BLaER1 treated with 17β-estradiol and CSF1 and Interleukin-3, amounts not matched to agents 10 nM and 100 nM (cell line): Measurements from ENCODE around the gene FAT3.

Experiments
- H3K27ac ChIP-seq, 11 experiments: shearing (Covaris generic); formaldehyde crosslinking; 2 replicates each; pipeline ENCODE4 v1.8.1; 2022
- H3K27me3 ChIP-seq, 11 experiments: shearing (Covaris generic); formaldehyde crosslinking; 2 replicates each; pipeline ENCODE4 v1.8.1; 2022
- H3K36me3 ChIP-seq, 11 experiments: shearing (Covaris generic); formaldehyde crosslinking; 2 replicates each; pipeline ENCODE4 v1.8.1; 2022
- H3K4me1 ChIP-seq, 10 experiments: shearing (Covaris generic); formaldehyde crosslinking; 2 replicates each; pipeline ENCODE4 v1.8.1; 2022
- H3K4me2 ChIP-seq, 11 experiments: shearing (Covaris generic); formaldehyde crosslinking; 2 replicates each; pipeline ENCODE4 v1.8.1; 2022
- H3K4me3 ChIP-seq, 10 experiments: shearing (Covaris generic); formaldehyde crosslinking; 2 replicates each; pipeline ENCODE4 v1.8.1; 2022
- H3K9ac ChIP-seq, 11 experiments: shearing (Covaris generic); formaldehyde crosslinking; 2 replicates each; pipeline ENCODE4 v1.8.1; 2022
- H3K9me3 ChIP-seq, 11 experiments: shearing (Covaris generic); formaldehyde crosslinking; replicated peaks in 1 of 11; 2 replicates each; pipeline ENCODE4 v1.8.1; 2022
- H4K20me1 ChIP-seq, 11 experiments: shearing (Covaris generic); formaldehyde crosslinking; 2 replicates each; pipeline ENCODE4 v1.8.1; 2022
- Cebpa-rat ChIP-seq, 11 experiments: shearing (Covaris generic); IDR thresholded peaks; 2 replicates each; pipeline ENCODE4 v1.8.1; 2022

The FAT3 gene

GRCh38 chr11:92206441-92206840, 18.2 kb upstream of the FAT3 start:
- Histone ChIP-seq H3K9me3 (no peaks in the 10 kb centered on the region), H3K4me2 (no peak overlapping the region), H3K9ac (no peak overlapping the region), H3K4me1 (no peaks in the 10 kb centered on the region), H3K4me3 (no peak overlapping the region), H3K36me3 (no peaks in the 10 kb centered on the region), H3K27me3 (no peaks in the 10 kb centered on the region), H4K20me1 (no peaks in the 10 kb centered on the region), H3K27ac (no peak overlapping the region)
- no peak for TF ChIP-seq Cebpa-rat (IDR thresholded peaks at IDR 0.05)

GRCh38 chr11:92211576-92212167, 12.9 kb upstream of the FAT3 start:
- no peak overlapping the region for H3K9ac ChIP-seq
- TF ChIP-seq Cebpa-rat (IDR thresholded peaks at IDR 0.05), result no peak
- H3K4me1 ChIP-seq, result no peaks in the 10 kb centered on the region
- no peaks in the 10 kb centered on the region for H4K20me1 ChIP-seq
- no peaks in the 10 kb centered on the region for H3K27me3 ChIP-seq
- no peaks in the 10 kb centered on the region for H3K36me3 ChIP-seq
- H3K27ac ChIP-seq, result no peak overlapping the region
- no peaks in the 10 kb centered on the region for H3K9me3 ChIP-seq
- H3K4me2 ChIP-seq, result no peak overlapping the region
- no peak overlapping the region for H3K4me3 ChIP-seq

GRCh38 chr11:92212530-92212929, 12.1 kb upstream of the FAT3 start:
- Histone ChIP-seq H4K20me1 (no peaks in the 10 kb centered on the region), H3K4me2 (no peak overlapping the region), H3K4me3 (no peak overlapping the region), H3K9ac (no peak overlapping the region), H3K27me3 (no peaks in the 10 kb centered on the region), H3K4me1 (no peaks in the 10 kb centered on the region), H3K9me3 (no peaks in the 10 kb centered on the region), H3K27ac (no peak overlapping the region), H3K36me3 (no peaks in the 10 kb centered on the region)
- TF ChIP-seq Cebpa-rat (IDR thresholded peaks at IDR 0.05), result no peak

GRCh38 chr11:92216789-92217188, 7.8 kb upstream of the FAT3 start:
- H3K4me3 ChIP-seq, result no peak overlapping the region
- H3K27ac ChIP-seq, result no peak overlapping the region
- H3K4me1 ChIP-seq, result no peaks in the 10 kb centered on the region
- H4K20me1 ChIP-seq, result no peaks in the 10 kb centered on the region
- no peaks in the 10 kb centered on the region for H3K36me3 ChIP-seq
- H3K9ac ChIP-seq, result no peak overlapping the region
- H3K4me2 ChIP-seq, result no peak overlapping the region
- no peak for TF ChIP-seq Cebpa-rat (IDR thresholded peaks at IDR 0.05)
- H3K27me3 ChIP-seq, result no peaks in the 10 kb centered on the region
- H3K9me3 ChIP-seq, result no peaks in the 10 kb centered on the region

- Histone ChIP-seq H3K9me3 (peaks cover 7 to 16% (median 8%) of the 10 kb centered on the region in 11 experiments; a peak in 21 of 22 replicates), H3K4me3 (no peak overlapping the region), H3K4me1 (no peaks in the 10 kb centered on the region), H3K27ac (no peak overlapping the region), H3K36me3 (no peaks in the 10 kb centered on the region), H3K27me3 (no peaks in the 10 kb centered on the region), H3K9ac (no peak overlapping the region), H3K4me2 (no peak overlapping the region), H4K20me1 (no peaks in the 10 kb centered on the region)
- no peak for TF ChIP-seq Cebpa-rat (IDR thresholded peaks at IDR 0.05)
Measured at GRCh38 chr11:92219476-92219875, 5.1 kb upstream of the FAT3 start.

GRCh38 chr11:92222701-92223100, 1.9 kb upstream of the FAT3 start:
- no peak overlapping the region for H3K4me3 ChIP-seq
- H3K36me3 ChIP-seq, result no peaks in the 10 kb centered on the region
- no peaks in the 10 kb centered on the region for H4K20me1 ChIP-seq
- H3K4me1 ChIP-seq, result no peaks in the 10 kb centered on the region
- H3K9me3 ChIP-seq, result peaks cover 30 to 39% (median 31%) of the 10 kb centered on the region in 11 experiments
- no peak overlapping the region for H3K27ac ChIP-seq
- no peaks in the 10 kb centered on the region for H3K27me3 ChIP-seq
- H3K4me2 ChIP-seq, result no peak overlapping the region
- H3K9ac ChIP-seq, result no peak overlapping the region
- TF ChIP-seq Cebpa-rat (IDR thresholded peaks at IDR 0.05), result no peak

- no peaks in the 10 kb centered on the region for H3K36me3 ChIP-seq
- H3K4me3 ChIP-seq, result no peak overlapping the region
Measured at GRCh38 chr11:92224054-92224406, 588 bp upstream of the FAT3 start.

GRCh38 chr11:92225125-92225567, 528 bp downstream of the FAT3 start:
- no peaks in the 10 kb centered on the region for H3K36me3 ChIP-seq
- no peak overlapping the region for H3K9ac ChIP-seq
- no peak overlapping the region for H3K4me2 ChIP-seq
- no peaks in the 10 kb centered on the region for H3K27me3 ChIP-seq
- no peaks in the 10 kb centered on the region for H3K4me1 ChIP-seq
- H3K4me3 ChIP-seq, result no peak overlapping the region
- peaks cover 30 to 39% (median 31%) of the 10 kb centered on the region in 11 experiments for H3K9me3 ChIP-seq
- TF ChIP-seq Cebpa-rat (IDR thresholded peaks at IDR 0.05), result no peak
- H4K20me1 ChIP-seq, result no peaks in the 10 kb centered on the region
- H3K27ac ChIP-seq, result no peak overlapping the region

More at GRCh38 chr11:92224054-92224406, 588 bp upstream of the FAT3 start:
- Histone ChIP-seq H3K4me2 (no peak overlapping the region), H3K9me3 (peaks cover 30 to 39% (median 31%) of the 10 kb centered on the region in 11 experiments), H4K20me1 (no peaks in the 10 kb centered on the region), H3K27ac (no peak overlapping the region), H3K9ac (no peak overlapping the region), H3K4me1 (no peaks in the 10 kb centered on the region), H3K27me3 (no peaks in the 10 kb centered on the region)
- no peak for TF ChIP-seq Cebpa-rat (IDR thresholded peaks at IDR 0.05)

- Histone ChIP-seq H3K27me3 (no peaks in the 10 kb centered on the region), H3K36me3 (no peaks in the 10 kb centered on the region), H4K20me1 (no peaks in the 10 kb centered on the region), H3K9ac (no peak overlapping the region), H3K9me3 (peaks cover 30 to 39% (median 31%) of the 10 kb centered on the region in 11 experiments), H3K4me3 (no peak overlapping the region), H3K4me1 (no peaks in the 10 kb centered on the region), H3K4me2 (no peak overlapping the region), H3K27ac (no peak overlapping the region)
- TF ChIP-seq Cebpa-rat (IDR thresholded peaks at IDR 0.05), result no peak
Measured at GRCh38 chr11:92225568-92226330, 1.1 kb downstream of the FAT3 start.
